GM06990 (cell line): ENCODE results near the gene CACNA1E.

Source experiments
- DNase-seq: peaks from one replicate; pipeline ENCODE4 v3.0.0-alpha.2; 2011; ENCODE audit not compliant: insufficient read length; ENCODE audit errors: extremely low read depth
- H3K27me3 ChIP-seq: replicated peaks from 2 replicates; pipeline ENCODE4 v1.6.0; 2011; ENCODE audit warnings: low read length; ENCODE audit not compliant: control insufficient read depth, insufficient read depth
- H3K36me3 ChIP-seq: 2 replicates; pipeline ENCODE4 v1.5.1; 2011; ENCODE audit warnings: low read length; ENCODE audit not compliant: control insufficient read depth, insufficient read depth
- H3K4me3 ChIP-seq: replicated peaks from 2 replicates; pipeline ENCODE4 v1.5.1; 2011; ENCODE audit warnings: low read depth, mild to moderate bottlenecking, control low read depth, low read length
- TF ChIP-seq, protein P1 (sequence below): IDR thresholded peaks from 2 replicates; pipeline ENCODE4 v1.5.1; 2011; ENCODE audit warnings: low read length, control low read depth, mild to moderate bottlenecking, inconsistent platforms; ENCODE audit not compliant: insufficient read depth, poor library complexity, severe bottlenecking

CACNA1E gene

DNA sequence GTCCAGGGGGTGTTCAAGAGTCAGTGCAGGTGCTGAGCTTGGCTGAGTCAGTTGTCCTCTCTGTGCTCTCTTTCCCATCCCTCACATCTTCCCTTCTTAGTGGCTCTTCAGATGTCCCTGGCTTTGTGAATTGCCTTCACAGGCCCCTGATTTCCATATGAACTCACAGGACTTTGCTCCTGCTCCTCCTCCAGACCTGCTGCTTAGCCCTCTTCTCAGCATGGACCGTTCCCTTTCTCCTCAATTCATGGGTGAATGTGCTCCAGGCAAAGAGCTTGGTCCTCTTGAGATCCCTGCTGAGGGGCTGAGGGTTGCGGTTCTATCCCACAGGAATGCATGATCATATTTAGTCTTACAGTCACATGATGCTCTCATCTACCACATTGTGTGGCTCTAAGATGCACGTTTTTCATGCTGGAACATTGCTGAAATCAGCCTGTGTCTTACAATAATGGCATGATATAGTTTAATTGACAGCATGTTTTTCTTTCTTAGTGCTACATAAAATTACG is 30.5 kb downstream of the CACNA1E start:
- no peaks in the 10 kb centered on the region; the same call in 1 of the 2 replicates for H3K36me3 ChIP-seq
- DNase-seq: no peak

GRCh38 chr1:181514298-181515290 is 31.3 kb downstream of the CACNA1E start:
- DNase-seq: peak; percentile 58
- Histone ChIP-seq H3K27me3 (no peaks in the 10 kb centered on the region), H3K36me3 (no peaks in the 10 kb centered on the region; the same call in 1 of the 2 replicates), H3K4me3 (no peak overlapping the region)
- TF ChIP-seq, protein P1, sequence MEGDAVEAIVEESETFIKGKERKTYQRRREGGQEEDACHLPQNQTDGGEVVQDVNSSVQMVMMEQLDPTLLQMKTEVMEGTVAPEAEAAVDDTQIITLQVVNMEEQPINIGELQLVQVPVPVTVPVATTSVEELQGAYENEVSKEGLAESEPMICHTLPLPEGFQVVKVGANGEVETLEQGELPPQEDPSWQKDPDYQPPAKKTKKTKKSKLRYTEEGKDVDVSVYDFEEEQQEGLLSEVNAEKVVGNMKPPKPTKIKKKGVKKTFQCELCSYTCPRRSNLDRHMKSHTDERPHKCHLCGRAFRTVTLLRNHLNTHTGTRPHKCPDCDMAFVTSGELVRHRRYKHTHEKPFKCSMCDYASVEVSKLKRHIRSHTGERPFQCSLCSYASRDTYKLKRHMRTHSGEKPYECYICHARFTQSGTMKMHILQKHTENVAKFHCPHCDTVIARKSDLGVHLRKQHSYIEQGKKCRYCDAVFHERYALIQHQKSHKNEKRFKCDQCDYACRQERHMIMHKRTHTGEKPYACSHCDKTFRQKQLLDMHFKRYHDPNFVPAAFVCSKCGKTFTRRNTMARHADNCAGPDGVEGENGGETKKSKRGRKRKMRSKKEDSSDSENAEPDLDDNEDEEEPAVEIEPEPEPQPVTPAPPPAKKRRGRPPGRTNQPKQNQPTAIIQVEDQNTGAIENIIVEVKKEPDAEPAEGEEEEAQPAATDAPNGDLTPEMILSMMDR: no peak

More for the DNA sequence above, 30.5 kb downstream of the CACNA1E start:
- Histone ChIP-seq H3K4me3 (no peak overlapping the region), H3K27me3 (no peaks in the 10 kb centered on the region)
- TF ChIP-seq, protein P1: no peak

DNA sequence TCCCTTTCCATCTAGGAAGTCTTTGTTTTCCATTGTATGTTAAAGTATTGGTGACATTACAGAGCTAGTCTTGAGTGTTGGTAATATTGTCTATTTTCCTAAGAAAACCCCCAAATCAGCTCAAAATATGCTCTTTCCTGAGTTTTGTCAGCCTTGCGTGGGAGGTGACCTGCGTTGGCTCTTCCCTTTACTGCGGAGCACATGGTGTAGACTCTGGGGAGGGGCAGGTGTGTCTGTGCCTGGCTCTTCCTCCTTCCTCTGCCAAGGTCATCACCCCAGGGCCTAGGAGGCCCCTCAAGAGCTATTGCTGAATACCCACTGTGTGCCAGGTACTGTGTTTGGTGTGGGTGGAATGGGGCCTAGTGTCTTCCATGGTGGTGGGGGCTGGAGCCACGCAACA is 33.4 kb downstream of the CACNA1E start:
- H3K4me3 ChIP-seq: no peak overlapping the region
- no peak for DNase-seq
- TF ChIP-seq, protein P1: no peak
- H3K27me3 ChIP-seq: no peaks in the 10 kb centered on the region
- no peaks in the 10 kb centered on the region; the same call in 1 of the 2 replicates for H3K36me3 ChIP-seq

GRCh38 chr1:181517181-181517875 is 34.0 kb downstream of the CACNA1E start:
- TF ChIP-seq, protein P1: no peak

GRCh38 chr1:181518152-181518551 is 34.8 kb downstream of the CACNA1E start:
- DNase-seq: no peak
- TF ChIP-seq, protein P1: no peak
- H3K4me3 ChIP-seq: no peak overlapping the region
- H3K36me3 ChIP-seq: no peaks in the 10 kb centered on the region; the same call in 1 of the 2 replicates
- no peaks in the 10 kb centered on the region for H3K27me3 ChIP-seq

More at GRCh38 chr1:181517181-181517875, 34.0 kb downstream of the CACNA1E start:
- Histone ChIP-seq H3K4me3 (no peak overlapping the region), H3K27me3 (no peaks in the 10 kb centered on the region), H3K36me3 (no peaks in the 10 kb centered on the region; the same call in 1 of the 2 replicates)
- no peak for DNase-seq
